Measurements from ENCODE around the gene MLLT10.
A peak's percentile ranks its signal among the peaks of the same experiment; 100 is the strongest.

MLLT10 gene

DNA sequence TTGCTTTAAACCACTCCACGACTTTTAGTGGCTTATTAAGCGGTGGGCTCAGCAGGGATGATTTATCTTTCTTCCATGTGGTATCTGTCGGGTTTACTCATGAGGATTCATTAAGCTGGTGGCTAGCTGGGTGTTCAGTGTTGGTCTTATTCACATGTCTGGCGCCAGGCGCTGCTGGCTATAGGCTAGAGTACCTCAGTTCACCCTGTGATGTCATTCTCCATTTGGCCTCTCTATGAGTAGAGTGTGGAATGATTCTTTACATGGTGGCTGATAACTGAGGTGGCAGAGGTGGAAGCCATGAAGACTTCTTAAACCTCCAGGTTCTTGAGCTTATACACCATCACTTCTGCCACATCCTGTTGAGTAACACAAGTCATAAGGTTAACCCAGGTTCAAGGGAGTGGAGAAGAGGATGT is 115.4 kb downstream of the MLLT10 start:
- peak in 1 of 2 experiments; percentile 3 for DNase-seq

DNA sequence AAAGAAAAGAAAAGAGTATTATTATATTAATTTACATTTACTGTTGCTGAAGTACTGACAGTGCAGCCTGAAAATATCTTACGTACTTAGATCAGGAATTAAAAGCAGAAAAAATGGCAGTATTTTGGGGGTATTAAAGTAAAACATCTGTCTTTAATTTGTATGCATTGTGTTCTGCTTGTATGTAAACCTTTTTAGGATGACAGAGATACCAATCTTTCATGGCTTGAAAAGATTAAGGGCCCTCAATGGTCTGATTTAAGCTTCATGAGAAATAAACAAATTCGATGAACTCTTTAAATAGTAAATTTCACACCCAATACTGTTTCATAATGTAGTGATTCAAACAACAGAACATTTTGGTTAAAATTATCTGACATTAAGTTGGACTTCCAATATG is 116.3 kb downstream of the MLLT10 start:
- no peak for DNase-seq

DNA sequence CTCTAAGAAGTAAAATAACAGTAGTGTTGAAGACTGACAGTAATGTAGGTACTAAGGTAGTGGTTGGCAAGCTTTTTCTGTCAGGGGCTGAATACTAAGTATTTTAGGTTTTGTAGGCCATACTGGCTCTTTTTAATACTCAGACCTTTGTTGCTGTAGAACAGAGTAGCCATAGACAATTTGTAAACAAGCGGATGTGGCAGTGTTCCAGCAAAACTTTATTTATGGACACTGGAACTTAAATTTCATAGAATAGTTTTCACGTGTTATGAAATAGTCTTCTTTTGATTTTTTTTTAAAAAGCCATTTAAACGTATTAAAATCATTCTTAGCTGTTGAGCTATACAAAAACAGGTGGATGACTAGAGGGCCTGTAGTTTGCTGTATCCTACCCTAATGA is 121.2 kb downstream of the MLLT10 start:
- DNase-seq: no peak

DNA sequence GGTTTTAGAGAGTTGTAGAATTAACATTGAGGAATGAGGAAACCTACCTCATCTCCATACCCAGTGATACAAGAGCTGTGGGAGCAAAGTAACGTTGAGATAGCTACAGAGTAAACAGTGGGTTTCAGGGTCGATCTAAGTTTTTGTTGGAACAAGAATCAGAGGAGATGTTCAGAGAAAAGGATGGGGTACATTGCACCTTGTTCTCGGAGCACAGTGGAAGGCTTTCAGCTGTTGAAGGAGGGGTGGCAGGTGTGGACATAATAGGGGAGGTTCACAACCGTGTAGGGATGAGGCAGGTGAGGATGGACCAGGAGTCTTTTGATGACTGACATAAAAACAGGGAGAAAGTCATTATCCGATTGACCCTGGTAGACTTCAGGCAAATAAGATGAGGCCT is 121.7 kb downstream of the MLLT10 start:
- no peak for DNase-seq

DNA sequence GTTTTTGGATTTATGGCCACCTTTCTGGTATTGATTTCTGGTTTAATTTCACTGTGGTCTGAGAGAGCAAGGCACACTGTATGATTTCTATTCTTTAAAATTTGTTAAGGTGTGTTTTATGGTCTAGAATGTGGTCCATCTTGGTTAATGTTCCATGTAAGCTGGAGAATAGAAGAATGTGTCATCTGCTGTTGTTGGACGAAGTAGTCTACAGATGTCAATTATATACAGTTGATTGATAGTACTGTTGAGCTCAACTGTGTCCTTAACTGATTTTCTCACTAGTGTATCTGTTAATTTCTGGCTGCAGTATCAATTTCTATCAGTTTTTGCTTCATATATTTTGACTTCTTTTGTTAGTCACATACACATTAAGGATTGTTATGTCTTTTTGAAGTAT is 127.1 kb downstream of the MLLT10 start:
- no peak for DNase-seq

DNA sequence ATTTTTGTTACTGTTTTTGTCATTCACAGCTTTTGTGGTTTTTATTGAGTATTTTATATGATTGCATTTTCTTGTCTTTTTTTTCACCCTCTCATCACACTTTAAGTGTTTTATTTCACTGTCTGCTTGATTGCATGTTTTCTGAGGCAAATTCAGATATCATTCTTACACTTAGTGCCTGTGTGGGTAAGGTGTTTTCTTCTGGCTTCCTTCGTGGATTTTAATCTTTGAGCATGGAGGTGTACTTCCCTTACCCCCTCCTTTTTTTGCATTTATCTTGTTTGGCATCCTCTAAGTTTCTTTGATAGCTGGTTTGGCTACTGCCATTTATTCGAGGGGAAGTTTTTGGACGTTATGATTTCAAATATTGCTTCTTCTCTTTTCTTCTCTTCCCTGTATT is 127.9 kb downstream of the MLLT10 start:
- no peak for DNase-seq

DNA sequence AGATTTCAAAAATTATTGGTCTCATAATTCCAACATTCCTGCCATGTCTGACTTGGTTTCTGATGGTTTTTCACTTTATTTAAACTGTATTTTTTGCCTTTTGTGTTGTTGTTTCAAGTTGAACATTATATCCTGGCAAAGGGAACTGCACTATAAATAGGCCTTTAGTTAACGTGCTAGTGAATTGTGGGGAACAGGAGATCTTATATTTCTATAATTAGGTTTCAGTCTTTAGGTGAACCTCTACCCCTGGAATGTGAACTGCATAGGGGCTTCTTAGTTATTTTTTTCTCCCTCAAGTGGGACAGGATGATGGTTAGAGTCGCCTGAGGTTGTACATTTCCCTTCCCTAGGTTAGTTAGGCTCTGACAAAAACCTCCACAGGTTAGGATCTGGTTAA is 128.6 kb downstream of the MLLT10 start:
- no peak for DNase-seq

DNA sequence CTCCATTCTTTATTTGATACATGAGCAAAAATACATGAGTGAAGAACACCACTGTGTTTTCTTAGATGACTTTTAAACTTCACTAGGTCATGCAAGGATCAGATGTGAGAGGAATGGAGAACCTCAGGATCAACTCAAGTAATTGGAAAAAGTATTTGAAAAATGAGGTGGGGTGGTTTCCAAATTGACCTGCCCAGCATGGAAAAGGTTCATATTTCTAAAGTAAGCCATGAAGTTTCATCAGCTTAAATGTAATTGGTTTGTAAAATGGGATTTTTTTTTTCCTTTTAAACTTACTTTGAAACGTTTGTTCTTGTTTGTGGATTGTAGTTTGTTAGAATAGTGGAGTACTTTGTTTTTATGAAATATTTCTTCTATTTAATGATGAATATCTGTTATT is 134.8 kb downstream of the MLLT10 start:
- no peak for DNase-seq

DNA sequence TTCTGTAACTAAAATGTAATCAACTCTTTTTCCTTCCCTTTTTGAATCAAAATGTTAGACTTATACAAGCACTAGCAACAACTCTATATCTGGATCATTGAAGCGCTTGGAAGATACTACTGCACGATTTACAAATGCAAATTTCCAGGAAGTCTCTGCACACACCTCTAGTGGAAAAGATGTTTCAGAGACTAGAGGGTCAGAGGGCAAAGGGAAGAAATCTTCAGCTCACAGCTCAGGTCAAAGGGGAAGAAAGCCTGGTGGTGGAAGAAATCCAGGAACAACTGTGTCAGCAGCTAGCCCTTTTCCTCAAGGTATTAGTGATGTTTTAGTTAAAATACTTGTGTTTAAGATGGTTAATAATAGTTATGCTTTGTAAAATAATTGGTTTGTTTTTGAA is 136.4 kb downstream of the MLLT10 start:
- no peak for DNase-seq

DNA sequence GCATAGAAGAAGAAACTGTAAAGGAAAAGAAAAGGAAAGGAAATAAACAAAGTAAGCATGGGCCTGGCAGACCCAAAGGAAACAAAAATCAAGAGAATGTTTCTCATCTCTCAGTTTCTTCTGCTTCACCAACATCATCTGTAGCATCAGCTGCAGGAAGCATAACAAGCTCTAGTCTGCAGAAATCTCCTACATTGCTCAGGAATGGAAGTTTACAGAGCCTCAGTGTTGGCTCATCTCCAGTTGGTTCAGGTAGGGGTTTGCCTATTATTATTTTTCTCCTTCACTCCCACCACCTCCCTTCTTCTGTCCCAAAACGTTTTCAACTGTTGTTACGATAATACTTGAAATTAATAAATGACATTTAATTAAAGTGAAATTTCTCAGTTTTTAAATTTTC is 139.6 kb downstream of the MLLT10 start:
- DNase-seq: no peak

DNA sequence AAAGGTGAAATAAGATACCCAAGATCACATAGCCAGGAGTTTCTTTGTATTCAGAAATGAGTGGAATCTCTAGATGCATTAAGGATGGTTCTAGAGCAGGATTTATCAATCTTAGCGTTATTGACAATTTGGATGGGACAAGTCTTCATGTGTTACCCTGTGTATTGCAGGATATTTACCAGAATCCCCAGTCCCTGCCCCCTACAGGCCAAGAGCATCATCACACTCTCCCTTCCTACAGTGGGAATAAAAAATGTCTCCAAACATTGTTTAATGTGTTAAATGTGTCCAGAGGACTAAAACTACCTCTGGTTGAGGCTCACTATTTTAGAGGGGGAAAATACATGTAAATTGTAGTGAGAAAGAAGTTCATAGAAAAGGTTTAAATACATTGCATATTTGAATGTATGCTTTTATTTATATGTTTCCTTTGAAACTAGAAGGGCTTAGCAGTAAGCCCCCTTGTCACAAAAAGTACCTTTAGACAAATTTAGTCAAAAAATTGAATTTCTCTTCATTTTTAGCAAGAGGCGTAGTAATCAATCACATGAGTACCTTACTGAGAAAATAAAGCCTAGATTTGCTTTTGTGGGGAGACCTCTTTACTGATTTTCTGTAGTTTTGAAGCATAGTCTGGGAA is 141.2 kb downstream of the MLLT10 start:
- DNase-seq: peak; percentile 16 to 35

DNA sequence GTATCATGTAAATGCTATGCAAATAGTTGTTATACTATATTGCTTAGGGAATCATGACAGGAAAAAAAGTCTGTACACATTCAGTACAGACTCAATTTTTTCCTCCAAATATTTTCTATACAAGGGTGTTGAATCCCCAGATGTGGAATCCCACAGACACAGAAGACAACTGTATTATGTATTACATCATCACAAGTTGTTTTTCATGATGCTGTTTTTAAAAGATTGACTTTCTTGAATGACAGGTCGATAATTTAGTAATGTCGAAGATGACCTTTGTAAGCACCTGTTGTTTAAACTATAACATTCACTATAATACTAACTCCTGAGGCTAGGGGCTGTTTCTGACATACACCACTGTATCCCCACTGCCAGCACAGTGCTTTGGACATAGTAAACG is 143.5 kb downstream of the MLLT10 start:
- no peak for DNase-seq

DNA sequence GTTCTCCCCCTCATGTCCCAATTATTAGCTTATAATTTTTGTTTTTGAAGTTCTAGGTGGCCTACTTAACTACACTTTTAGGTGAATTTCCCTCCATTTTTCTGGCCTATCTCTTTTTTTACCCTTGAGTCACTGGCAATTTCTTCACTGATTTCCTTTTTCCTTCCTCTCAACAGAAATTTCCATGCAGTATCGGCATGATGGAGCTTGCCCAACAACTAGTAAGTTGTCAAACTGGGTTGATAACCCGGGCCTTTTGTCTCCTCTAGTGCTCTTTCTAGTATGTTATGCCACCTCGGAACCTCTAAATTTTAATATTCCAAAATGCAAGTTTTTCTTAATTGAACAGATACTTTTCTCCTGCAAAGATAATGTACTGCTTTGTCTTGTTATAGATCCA is 147.1 kb downstream of the MLLT10 start:
- DNase-seq: no peak

DNA sequence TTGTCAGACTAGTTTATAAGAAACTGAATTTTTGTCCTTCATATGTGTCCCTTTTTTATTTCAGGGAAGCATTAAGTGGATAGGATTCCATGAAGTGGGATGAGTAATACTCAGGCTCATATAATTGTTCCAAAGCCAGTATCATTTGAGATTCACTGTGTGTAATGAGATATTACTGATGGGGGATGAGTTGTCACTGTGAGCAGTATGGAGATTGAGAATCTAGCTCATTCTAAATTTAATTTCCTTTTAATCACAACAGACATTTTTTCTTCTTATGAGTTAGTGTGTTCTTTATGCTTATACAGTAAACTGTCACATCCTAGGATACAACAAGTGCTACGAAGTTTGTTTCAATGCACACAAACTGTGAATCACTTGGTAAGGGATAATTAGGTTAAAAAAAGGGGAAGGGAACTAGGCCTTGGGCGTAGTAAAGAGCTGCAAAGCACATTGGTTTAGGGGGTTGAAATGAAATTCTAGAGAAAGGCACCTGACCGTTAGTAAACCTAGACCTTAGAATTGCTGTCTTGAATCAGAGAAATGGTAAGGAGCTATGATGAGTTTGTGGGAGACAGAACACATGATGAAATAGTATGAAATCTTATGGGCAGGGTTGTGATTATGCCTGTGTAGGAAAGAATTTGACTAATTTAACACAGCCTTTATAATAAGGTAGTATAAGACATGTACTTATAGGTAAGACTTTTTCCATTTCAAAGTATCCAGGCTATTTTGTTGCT is 153.4 kb downstream of the MLLT10 start:
- no peak for DNase-seq

DNA sequence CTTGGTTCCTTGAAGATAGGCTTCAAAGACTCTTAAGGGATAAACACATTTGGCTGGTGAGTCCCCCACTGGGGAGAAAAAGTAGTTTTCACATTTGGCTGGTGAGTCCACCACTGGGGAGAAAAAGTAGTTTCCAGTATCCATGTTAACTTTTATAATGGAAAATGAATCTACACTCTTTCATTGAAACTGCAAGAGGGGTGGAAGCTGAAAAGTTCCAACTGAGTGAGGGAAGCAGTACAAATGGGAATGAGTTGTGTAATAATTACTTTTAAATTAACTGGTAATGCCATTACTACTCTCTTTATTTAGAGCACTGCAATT is 153.9 kb downstream of the MLLT10 start:
- DNase-seq: no peak

DNA sequence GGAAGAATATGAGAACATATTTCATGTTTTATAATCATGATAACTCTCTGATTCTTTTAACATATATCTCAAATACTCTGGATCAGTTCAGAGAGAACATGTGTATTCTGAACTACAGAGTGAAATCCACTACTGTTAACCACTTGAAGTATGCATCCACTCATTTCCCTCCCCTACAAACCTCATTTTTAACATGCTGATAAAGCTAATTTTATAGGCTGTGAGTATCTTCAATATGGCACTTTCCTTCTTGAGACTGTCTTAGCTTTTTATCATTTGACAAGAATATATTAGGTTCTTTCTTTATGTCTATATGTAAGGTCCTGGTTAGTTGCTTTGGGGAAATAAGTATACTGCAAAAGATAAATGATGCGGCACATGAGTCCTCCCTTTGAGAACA is 154.8 kb downstream of the MLLT10 start:
- no peak for DNase-seq

DNA sequence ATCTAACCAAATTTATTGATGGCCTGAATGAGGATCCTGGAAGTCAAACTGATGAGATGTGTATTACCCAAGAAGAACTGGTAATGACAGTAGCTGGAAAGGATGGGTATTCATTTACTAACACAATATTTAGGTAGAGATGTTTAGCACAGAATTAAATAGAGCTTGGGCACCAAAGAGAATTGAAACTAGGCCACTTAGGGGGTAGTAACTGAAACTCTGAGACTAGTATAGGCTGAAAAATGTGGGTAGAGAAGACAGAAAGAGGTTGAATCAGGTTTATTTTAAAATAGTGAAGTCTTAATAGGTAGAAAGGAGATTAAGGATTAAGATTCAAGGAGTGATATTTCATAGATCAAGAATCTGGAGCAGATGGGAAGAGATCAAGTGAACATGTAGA is 155.8 kb downstream of the MLLT10 start:
- no peak for DNase-seq

DNA sequence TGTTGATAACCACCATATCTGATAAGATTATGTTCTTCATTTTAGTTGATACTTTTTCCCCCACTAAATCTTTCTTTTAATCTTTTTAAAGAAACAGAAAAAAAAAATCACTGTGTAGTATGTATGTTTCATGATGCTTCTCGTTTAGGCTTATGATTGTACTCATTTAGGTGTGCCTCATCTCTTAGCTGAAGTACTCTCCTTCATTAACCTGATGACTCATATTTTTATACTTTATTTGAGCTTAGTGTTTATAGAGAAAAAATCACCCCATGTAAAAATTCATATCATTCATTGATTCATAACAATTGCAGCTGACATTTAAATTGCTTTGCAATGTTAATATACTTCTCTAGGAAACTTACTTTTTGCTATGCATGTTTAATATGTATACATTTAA is 158.9 kb downstream of the MLLT10 start:
- DNase-seq: no peak

DNA sequence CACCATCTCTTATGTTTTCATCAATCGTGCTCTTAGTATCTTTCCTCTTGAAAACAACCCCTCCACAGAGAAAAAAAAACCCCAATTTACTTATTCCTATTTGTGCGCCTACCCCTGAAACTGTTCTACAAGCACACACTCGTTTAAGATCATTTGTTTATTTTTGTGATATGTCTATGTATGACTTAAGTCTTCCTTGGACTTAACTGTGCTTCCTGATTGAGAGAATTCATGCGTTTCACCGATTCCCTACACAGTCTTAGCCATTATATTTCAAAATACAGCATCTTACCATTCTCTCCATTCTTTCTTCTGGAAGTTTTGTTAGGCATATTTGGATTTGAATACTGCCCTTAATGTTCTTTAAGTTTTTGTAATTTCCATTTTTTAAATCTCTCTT is 159.4 kb downstream of the MLLT10 start:
- no peak for DNase-seq

DNA sequence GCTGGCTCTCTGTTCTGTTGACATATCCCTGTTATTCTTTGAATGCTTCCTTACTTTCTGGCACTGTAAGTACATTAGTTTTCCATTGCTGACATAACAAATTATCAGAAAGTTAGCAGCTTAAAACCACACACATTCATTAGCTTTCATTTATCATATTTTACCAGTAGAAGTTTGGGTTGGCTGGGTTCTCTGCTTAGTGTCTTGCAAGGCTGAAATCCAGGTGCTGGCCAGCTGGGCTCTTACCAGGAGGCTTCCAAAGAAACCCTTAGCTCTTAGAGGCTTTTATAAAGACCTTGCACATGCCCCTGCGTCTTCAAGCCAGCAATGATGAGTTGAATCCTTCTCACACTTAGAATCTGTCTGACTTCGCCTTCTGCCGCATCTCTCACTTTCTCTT is 160.6 kb downstream of the MLLT10 start:
- no peak for DNase-seq

DNA sequence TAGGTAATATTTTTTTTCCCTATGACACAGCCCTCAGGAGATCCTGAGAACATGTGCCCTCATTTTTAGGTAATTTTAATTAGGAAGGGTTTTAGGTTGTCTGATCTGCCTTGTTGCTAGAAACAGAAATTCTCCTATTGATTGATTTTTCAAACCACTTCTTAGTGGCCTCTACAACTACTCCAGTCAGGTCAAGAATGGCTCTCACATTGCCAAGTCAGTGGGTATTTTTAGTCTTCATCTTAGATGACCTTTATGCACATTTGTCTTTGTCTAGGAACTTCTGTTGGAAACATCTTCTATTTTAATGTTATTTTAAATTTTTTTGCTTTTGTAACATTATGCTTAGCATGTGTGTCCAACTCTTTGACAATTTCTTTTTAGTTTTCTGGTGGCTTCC is 162.3 kb downstream of the MLLT10 start:
- DNase-seq: no peak

DNA sequence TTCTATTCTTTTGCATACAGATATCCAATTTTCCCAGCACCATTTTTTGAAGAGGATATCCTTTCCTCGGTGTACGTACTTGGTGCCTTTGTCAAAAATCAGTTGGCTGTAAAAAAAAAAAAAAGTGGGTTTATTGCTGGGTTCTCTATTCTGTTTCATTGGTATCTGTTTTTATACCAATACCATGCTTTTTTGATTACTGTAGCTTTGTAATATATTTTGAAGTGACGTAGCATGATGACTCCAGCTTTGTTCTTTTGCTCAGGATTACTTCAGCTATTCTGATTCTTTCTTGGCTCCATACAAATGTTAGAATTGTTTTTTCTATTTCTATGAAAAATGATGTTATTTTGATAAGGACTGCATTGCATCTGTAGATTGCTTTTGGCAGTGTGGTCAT is 165.5 kb downstream of the MLLT10 start:
- no peak for DNase-seq

DNA sequence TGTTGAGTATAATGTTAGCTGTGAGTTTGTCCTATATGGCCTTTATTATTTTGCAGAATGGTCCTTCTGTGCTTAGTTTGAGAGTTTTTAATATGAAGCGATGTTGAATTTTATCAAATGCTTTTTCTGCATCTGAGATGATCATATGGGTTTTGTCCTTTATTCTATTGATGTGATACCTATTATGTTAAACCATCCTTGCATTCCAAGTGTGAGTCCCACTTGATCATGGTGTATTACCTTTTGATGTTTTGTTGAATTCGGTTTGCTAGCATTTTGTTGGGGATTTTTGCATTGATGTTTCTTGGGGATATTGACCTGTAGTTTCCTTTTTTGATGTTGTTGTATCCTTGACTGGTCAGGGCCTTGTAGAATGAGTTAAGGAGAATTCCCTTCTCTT is 166.4 kb downstream of the MLLT10 start:
- no peak for DNase-seq

DNA sequence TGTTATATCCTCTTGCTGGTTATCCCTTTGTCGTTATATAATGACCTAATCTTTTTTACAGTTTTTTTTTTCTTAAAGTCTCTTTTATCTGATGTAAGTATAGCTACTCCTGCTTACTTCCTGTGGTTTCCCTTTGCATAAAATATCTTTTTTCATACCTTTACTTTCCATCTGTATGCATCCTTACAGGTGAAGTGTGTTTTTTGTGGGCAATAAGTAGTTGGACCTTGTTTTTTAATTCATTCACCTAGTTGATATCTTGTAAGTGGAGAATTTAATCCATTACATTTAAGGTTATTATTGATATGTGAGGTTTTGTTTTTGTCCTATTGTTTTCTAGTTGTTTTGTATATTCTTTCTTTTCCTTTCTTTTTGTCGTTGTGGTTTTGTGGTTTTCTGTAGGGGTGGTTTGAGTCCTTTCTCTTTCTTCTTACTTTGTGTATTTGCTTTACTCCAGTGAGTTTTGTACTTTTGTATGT is 168.6 kb downstream of the MLLT10 start:
- no peak for DNase-seq
